ENCODE measurements around the gene TAF4.

Gene TAF4

GRCh38 chr20:62088258-62089127, 22.8 kb upstream of the TAF4 start (continued):
- TF ChIP-seq ZBTB1 (tag by site-specific recombination; IDR thresholded peaks at IDR 0.05) (0 out of 2 replicates have a peak, but pooled peaks have one; percentile 13), GLIS1 (tag by site-specific recombination; IDR thresholded peaks at IDR 0.05) (peak; percentile 84), ZNF239 (tag by site-specific recombination; IDR thresholded peaks at IDR 0.05) (no peak), ZIC2 (tag by site-specific recombination; IDR thresholded peaks at IDR 0.05) (no peak), ZNF777 (tag by site-specific recombination; IDR thresholded peaks at IDR 0.05; ENCODE audit: borderline replicate concordance) (no peak), ZNF785 (tag by site-specific recombination; IDR thresholded peaks at IDR 0.05) (peak; percentile 87), BCL11A (tag by site-specific recombination; IDR thresholded peaks at IDR 0.05; ENCODE audit: low read depth) (peak; percentile 93), ZNF23 (tag by site-specific recombination; IDR thresholded peaks at IDR 0.05; ENCODE audit: borderline replicate concordance) (no peak), ZNF157 (tag by site-specific recombination; IDR thresholded peaks at IDR 0.05) (no peak; the same call in 1 of the 2 replicates), MYNN (tag by site-specific recombination; IDR thresholded peaks at IDR 0.05; ENCODE audit: borderline replicate concordance) (no peak), BCL6B (tag by site-specific recombination; IDR thresholded peaks at IDR 0.05) (no peak), ZNF521 (tag by site-specific recombination; IDR thresholded peaks at IDR 0.05) (no peak), ZNF112 (tag by site-specific recombination; IDR thresholded peaks at IDR 0.05) (no peak), KLF9 (tag by site-specific recombination; IDR thresholded peaks at IDR 0.05; ENCODE audit: low read depth) (peak; percentile 34; the same call in 1 of the 2 replicates), ZNF280C (tag by site-specific recombination; IDR thresholded peaks at IDR 0.05) (no peak), ZNF692 (tag by site-specific recombination; IDR thresholded peaks at IDR 0.05) (peak; percentile 91), ZNF558 (tag by site-specific recombination; IDR thresholded peaks at IDR 0.05) (peak; percentile 90), ZNF514 (tag by site-specific recombination; IDR thresholded peaks at IDR 0.05) (no peak), INSM2 (tag by site-specific recombination; IDR thresholded peaks at IDR 0.05) (peak; percentile 99), PRDM6 (tag by site-specific recombination; IDR thresholded peaks at IDR 0.05) (peak; percentile 60), ZXDB (tag by site-specific recombination; IDR thresholded peaks at IDR 0.05) (peak; percentile 34; the same call in 1 of the 2 replicates), ZBTB21 (tag by site-specific recombination; IDR thresholded peaks at IDR 0.05) (peak; percentile 99), ZNF626 (tag by site-specific recombination; IDR thresholded peaks at IDR 0.05) (no peak), ZNF555 (tag by site-specific recombination; conservative IDR thresholded peaks at IDR 0.05) (no peak), ZNF529 (tag by site-specific recombination; IDR thresholded peaks at IDR 0.05; ENCODE audit: insufficient replicate concordance) (no peak), ZNF768 (tag by site-specific recombination; IDR thresholded peaks at IDR 0.05) (no peak), ZNF132 (tag by site-specific recombination; IDR thresholded peaks at IDR 0.05; ENCODE audit: borderline replicate concordance) (no peak; the same call in 1 of the 2 replicates), SETDB1 (IDR thresholded peaks at IDR 0.05; ENCODE audit: insufficient read length, low read length) (no peak), MZF1 (tag by site-specific recombination; IDR thresholded peaks at IDR 0.05; ENCODE audit: borderline replicate concordance) (no peak), ZSCAN30 (tag by site-specific recombination; IDR thresholded peaks at IDR 0.05) (no peak)

Data from HEK293 (cell line).